Measurements from ENCODE around the gene SDK2.

GRCh38 chr17:73347351-73347750 lies 296.9 kb downstream of the SDK2 start:
- TF ChIP-seq EP300 (IDR thresholded peaks at IDR 0.05) (no peak), CTCF (IDR thresholded peaks at IDR 0.05) (no peak)

Data from ovary (tissue), 3 donors.